ENCODE data around the gene RGPD6. TPM values are rescaled to one million over a fixed set of nuclear protein-coding genes. Genes with fewer than 3 reads are reported as not detected.
"Not testable (repeated sequence)": the region's sequence is repeated elsewhere in the genome, so short reads cannot be mapped to it uniquely, and the experiment has no call there.

Gene RGPD6
- 6.4 and 13.5 TPM in 2 replicates for total RNA-seq (2014; rRNA removed; shearing (Covaris generic); ENCODE audit: low replicate concordance)

DNA sequence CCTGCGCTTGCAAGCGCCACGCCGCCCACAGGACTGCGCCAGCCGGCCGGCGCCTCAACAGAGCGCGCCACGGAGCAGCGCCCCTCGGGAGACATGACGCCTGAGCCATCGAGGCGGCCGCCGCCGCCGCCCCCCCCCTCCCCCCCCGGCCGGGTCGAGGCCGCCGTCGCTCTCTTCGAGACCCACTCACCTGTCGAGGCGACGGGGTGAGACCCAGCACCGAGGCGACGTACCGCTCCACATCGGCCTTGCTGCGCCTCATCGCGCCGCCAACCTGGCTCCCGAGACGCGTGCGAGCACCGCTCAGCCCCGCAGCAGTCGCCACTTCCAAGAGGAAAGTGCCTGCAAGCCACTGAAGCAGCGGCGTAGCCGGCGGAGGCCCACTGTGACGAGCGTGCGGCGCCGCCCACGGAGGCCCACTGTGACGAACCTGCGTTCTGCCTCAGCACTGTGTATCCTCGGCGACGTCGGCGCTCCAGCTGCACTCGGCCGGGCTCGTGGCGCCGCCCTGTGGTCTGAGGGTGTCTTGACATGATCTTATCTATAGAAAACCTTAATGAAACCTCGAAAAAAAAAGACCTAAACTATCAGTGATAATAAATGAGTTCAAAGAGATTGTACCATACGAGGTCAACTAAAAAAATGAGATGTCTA is at the start of gene RGPD6:
RGPD6 (minus strand) TSS at position 460 of the 654 bp plus-strand sequence; CDS start at position 262, 198 bp downstream.
- peak within 1 kb of the TSS; percentile 23; the same call in 1 of the 2 replicates for H3K4me3 ChIP-seq
- not testable (repeated sequence) for H3K27me3 ChIP-seq, DNase-seq, H3K9me3 ChIP-seq, H3K36me3 ChIP-seq

DNA sequence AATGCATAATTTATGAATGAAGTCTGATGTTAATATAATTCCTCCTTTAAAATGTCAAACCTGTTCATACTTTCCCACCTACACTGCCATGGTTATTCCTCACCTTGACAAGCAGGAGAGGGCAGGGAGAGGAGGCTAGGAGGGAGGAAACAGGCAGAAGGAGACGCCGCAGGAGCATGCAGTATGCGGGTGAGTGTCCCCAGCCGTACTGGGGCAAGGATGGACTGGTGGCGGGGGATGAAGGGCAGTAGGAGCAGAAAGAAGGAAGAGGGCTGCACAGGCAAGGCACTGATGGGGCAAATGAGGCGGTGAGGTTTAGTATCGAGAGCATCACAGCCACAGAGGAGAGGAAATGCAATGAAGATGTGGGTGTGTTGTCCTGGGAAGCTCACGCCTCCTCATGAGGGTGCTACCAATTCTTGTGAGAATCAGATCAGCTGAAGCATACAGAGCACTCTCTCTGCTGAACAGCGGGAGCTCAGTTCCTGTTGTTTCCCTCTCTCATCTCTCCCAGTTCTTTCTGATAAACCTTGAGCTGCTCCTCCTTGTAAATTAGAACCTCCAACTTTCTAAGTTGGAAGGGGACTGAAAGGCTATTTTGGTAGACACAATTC is 42.4 kb upstream of the RGPD6 start:
- H3K4me3 ChIP-seq, H3K36me3 ChIP-seq, H3K9me3 ChIP-seq, H3K27me3 ChIP-seq, DNase-seq: not testable (repeated sequence)

DNA sequence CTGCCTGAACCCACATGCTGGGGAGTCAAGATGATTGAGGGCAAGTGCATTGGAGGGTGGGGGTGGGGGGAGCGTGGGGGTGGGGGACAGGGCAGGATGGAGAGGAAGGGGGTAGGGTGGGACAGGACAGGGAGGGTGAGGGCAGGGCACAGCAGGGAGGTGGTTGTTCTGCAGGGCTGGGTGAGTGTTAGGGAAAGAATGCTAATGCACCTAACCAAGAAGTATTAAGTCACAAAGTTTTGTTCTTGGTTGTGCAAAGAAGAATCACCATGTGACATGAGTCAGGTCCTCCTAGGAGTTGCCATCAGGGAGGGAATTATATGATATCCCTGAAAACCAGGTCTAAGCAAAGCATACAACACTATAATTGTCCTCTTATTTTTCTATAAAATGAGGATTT is 36.9 kb upstream of the RGPD6 start:
- H3K4me3 ChIP-seq, DNase-seq, H3K36me3 ChIP-seq, H3K27me3 ChIP-seq, H3K9me3 ChIP-seq: not testable (repeated sequence)

GRCh38 chr2:110610613-110611250 is 33.7 kb upstream of the RGPD6 start:
- not testable (repeated sequence) for H3K9me3 ChIP-seq, H3K27me3 ChIP-seq
- peak; percentile 14 for DNase-seq

DNA sequence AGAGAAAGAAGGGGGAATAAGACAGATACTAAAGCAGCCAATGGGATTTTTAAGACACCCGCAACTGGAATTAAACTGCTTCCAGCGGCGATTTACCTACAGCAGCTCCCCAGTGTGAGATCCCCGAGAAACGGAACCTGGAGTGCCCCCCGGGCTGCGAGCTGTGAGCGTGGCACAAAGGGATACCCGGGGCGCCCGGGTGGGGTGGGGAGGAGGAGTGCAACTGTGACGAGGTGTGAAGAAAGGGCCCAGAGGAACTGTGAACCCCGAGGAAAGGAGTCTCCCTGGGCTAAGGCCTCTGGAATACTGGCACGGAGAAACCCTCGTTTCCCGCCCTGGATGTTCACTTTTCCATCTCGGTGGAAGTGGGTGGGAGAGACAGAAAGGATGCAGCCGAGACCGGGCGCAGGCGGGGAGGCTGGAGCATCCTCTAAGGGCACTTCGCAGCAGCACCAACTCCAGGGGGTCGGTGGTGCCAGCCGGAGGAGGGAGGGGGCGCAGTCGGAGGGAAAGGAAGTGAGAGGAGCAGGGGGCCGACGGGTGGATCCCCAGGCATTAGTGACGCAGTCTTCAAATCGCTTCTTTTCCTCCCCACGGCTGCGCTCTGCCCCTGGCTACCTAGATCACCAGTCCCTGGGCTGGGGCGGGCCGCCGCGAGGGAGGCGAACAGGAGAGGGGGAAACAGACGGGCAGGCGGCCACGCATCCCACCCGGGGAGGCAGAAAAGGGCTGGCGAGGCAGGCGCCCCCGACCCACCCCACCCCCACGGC is 33.0 kb upstream of the RGPD6 start:
- not testable (repeated sequence) for H3K4me3 ChIP-seq, H3K36me3 ChIP-seq, DNase-seq, H3K27me3 ChIP-seq, H3K9me3 ChIP-seq

More at GRCh38 chr2:110610613-110611250, 33.7 kb upstream of the RGPD6 start:
- H3K36me3 ChIP-seq, H3K4me3 ChIP-seq: not testable (repeated sequence)

DNA sequence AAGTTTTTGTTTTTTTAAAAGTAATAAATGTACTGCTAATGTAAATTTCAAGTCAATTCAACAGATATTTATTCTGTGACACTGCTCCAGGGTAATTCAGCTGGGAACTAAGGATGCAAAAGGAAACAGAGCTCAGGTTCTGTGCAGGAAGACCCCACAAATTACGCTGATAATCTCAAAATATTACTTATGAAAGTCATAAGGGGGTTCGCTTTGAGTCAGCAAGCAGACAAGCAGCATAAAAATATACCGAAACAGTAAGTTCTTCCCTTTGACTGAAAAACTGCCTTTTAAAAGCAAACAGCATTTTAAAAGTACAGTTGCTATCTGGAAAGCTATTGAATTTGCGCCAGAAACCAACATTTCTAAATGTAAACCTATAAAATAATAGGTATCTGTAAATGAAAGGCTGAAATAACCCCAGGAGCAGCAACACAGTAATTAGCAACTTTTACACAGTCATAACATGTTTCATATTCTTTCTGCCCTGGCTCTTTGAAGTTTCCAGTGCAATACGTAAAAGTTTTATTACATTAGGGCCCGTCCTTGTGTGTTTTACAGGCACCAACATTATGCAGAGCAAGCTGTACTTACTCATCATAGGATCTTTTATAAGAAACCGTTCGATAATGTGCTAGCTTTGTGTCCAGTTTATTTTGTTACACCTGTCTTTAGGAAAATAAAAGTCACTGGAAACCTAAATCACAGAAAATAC is 31.9 kb upstream of the RGPD6 start:
- H3K4me3 ChIP-seq, H3K36me3 ChIP-seq, DNase-seq, H3K9me3 ChIP-seq, H3K27me3 ChIP-seq: not testable (repeated sequence)

- not testable (repeated sequence) for H3K9me3 ChIP-seq, DNase-seq, H3K36me3 ChIP-seq, H3K27me3 ChIP-seq, H3K4me3 ChIP-seq
Measured at GRCh38 chr2:110605057-110605456, 28.0 kb upstream of the RGPD6 start.

DNA sequence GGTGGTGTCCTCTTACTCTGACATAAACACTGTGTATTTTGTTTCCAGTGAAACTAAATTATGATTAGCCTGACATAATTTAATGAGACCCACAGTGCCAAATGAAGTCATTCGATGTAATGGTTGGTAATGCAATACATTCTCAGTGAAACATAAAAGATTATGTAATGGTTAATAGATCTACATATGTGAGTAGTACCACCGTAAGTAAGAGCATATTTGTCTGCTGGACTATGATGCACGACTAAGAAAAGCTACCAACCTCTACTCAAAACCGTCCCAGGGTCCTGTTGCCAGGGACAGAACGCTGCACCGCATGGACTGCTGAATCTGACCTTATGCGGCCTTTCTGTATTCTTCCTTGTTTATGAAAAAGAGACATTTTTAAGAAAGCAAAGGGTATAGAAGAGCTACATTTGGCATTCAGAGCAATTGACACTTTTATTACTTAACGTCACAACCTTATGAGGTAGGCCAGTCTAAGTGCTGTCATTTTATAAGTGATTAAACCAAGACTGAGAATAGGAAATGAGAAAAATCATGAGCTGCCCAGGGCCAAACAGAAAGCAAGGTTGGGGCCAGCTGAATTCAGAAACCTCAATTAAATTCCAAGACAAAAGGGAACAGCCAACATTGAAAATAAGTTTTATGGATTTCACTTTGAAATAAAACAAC is 27.0 kb upstream of the RGPD6 start:
- H3K9me3 ChIP-seq, H3K4me3 ChIP-seq, DNase-seq, H3K36me3 ChIP-seq, H3K27me3 ChIP-seq: not testable (repeated sequence)

DNA sequence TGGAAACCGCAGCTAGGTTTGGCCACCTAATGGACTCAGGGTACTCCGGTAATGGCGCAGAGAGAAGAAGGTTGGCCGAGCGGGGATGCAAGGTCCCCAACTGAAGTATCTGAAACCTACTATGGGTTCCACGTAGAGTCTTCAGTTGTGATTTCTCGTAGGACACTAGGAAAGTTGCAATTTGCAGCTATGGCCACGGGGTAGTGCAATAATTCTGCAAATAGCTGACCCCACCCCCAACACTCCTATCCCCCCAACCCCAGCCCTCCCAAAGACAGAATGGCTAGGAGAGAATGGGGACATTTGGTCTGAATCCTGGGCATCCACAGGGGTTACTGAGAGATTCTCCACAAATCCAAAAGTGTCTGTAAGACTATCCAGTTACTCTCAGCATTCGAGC is 25.1 kb upstream of the RGPD6 start:
- not testable (repeated sequence) for H3K36me3 ChIP-seq, H3K9me3 ChIP-seq, H3K27me3 ChIP-seq, H3K4me3 ChIP-seq, DNase-seq

- H3K4me3 ChIP-seq, H3K36me3 ChIP-seq, H3K9me3 ChIP-seq, H3K27me3 ChIP-seq, DNase-seq: not testable (repeated sequence)
Measured at GRCh38 chr2:110591973-110592372, 15.0 kb upstream of the RGPD6 start.

- not testable (repeated sequence) for H3K27me3 ChIP-seq, H3K36me3 ChIP-seq, DNase-seq, H3K9me3 ChIP-seq, H3K4me3 ChIP-seq
Measured at GRCh38 chr2:110589677-110590330, 12.8 kb upstream of the RGPD6 start.

DNA sequence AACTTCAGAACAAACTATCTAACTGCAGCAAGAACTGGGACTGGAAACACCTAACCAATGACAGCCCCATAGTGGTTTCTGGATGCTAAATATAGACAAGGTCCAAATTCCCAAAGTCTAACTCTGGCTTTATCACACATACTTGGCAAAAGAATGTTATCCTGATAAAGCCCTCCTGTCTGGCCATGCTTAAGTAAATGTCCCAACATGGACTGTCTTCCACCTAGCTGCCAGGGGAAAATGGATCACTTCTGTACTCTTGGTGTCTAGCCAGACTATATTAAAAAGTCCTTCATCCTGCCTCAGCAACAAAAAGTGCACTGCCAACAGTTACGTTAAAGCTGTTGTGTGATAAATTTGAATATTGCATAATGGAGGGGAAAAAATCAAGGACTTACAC is 11.5 kb upstream of the RGPD6 start:
- not testable (repeated sequence) for H3K4me3 ChIP-seq, H3K36me3 ChIP-seq, H3K27me3 ChIP-seq, DNase-seq, H3K9me3 ChIP-seq

DNA sequence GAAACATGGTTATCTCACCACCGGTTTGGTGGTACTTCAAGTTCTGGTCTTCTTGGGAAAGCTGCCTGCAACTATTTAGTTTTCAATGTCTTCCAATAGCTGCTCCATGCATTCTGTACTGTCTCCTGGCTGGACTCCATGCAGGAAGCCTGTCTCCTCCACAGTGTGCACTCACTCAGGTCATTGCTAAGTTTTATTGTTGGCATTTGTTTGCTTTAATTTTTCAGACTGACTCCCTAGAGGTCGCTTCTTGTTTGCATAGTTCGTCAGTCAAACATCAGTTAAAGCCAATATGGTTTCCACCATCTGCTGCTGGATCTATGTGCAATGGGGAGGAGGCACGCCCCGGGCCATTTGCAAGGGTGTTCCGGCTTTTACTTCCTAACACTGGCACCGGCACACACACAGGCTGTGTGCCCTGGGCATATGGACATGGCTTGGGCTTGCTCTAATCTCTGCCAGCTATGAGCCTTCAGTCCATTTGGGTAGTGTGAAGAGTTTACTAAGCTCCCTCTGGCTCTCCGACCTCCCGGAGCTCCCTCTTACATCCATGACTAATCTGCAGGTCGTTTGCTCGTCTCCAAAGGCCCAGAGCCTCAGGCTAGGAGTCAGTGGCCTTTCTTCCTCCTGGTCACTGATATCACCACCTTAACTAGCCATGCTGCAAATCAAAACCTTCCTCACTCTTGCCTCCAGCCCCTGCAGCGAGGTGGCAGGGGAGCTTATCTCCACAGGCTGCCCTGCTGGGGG is 2.4 kb upstream of the RGPD6 start:
- not testable (repeated sequence) for H3K4me3 ChIP-seq, DNase-seq

DNA sequence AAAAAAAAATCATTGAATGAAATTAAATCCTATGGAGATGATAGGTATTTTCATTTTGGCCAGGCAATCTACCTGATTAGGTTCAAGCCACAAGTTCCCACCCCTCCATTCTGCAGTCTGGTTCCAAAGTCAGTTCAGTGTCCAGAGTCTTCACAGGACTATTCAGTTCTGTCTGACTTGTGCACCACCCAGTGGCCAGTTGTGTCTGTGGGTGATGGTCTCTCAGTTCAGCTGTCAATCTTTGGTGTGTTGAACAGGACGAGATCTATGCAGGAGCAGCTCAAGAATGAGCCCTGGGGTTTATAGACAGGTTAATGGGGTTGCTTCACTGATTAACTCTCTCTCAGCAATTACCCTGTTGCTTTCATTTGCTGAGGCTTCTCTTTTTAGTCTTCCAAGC is 1.4 kb upstream of the RGPD6 start:
- not testable (repeated sequence) for H3K36me3 ChIP-seq, H3K27me3 ChIP-seq, DNase-seq, H3K9me3 ChIP-seq, H3K4me3 ChIP-seq

More for the DNA sequence above, 2.4 kb upstream of the RGPD6 start:
- not testable (repeated sequence) for H3K9me3 ChIP-seq, H3K36me3 ChIP-seq, H3K27me3 ChIP-seq

GRCh38 chr2:110499755-110500377 is 77.2 kb downstream of the RGPD6 start:
- not testable (repeated sequence) for H3K4me3 ChIP-seq, DNase-seq, H3K27me3 ChIP-seq, H3K36me3 ChIP-seq, H3K9me3 ChIP-seq

Measured in MG63 (cell line).